ENCODE measurements around the gene STT3A.
A peak's percentile ranks its signal among the peaks of the same experiment; 100 is the strongest.

DNA sequence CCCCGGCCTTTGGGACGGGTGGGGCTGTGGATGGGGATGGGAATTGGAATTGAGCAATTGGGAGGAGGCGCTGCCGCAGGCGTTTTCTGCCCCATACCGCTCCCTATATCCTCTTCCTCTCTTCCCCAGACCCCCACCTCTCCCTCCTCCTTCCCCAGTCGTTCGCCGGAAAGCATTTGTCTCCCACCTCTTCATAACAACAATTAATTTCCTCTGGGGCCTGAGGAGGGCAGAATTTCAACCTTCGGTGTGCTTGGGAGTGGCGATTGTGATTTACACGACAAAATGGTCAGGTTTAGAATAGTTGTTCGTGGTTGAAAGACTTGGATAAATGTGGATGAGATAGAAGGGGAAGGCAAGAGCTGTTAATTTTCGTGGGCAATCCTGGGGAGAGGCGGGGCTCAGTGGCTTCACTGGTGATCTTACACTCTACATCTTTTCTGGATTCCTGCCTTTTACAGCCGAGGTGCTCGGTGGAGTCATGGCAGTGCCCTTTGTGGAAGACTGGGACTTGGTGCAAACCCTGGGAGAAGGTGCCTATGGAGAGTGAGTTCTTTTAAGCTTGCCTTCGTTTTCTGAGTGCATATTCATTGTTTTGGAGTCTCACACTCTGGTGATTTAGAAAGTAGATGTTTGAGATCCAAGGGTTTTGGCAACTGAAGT lies 33.8 kb downstream of the STT3A start:
- no peak for TF ChIP-seq POLR2A (IDR thresholded peaks at IDR 0.05)
- TF ChIP-seq, protein P1, sequence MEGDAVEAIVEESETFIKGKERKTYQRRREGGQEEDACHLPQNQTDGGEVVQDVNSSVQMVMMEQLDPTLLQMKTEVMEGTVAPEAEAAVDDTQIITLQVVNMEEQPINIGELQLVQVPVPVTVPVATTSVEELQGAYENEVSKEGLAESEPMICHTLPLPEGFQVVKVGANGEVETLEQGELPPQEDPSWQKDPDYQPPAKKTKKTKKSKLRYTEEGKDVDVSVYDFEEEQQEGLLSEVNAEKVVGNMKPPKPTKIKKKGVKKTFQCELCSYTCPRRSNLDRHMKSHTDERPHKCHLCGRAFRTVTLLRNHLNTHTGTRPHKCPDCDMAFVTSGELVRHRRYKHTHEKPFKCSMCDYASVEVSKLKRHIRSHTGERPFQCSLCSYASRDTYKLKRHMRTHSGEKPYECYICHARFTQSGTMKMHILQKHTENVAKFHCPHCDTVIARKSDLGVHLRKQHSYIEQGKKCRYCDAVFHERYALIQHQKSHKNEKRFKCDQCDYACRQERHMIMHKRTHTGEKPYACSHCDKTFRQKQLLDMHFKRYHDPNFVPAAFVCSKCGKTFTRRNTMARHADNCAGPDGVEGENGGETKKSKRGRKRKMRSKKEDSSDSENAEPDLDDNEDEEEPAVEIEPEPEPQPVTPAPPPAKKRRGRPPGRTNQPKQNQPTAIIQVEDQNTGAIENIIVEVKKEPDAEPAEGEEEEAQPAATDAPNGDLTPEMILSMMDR (IDR thresholded peaks at IDR 0.05) = peak in 1 of 3 experiments; percentile 5

Data from testis (tissue), 2 donors.